MCF 10A (cell line): ENCODE data around the gene DHDH. TPM values are rescaled to one million over a fixed set of nuclear protein-coding genes. Genes with fewer than 3 reads are reported as not detected.
"Not testable (repeated sequence)": the region's sequence is repeated elsewhere in the genome, so short reads cannot be mapped to it uniquely, and the experiment has no call there.

Experiments used
- BruUV-seq: library from RNA; stranded (reverse); fragments of 400-500 nt; replicated peaks from 2 replicates; lab custom pipeline; 2021; lab: Mats Ljungman, UMichigan
- CTCF ChIA-PET: fragments of 300-600 bp; sonication (Branson Sonifier 250); formaldehyde crosslinking; extraction: SDS; loops from one replicate; lab custom pipeline; 2021; ENCODE audit warnings: antibody characterized with exemption, inconsistent platforms; lab: Yijun Ruan, JAX
- POLR2A ChIA-PET: fragments of 300-600, 350-650 bp; sonication (Branson Sonifier 250); formaldehyde crosslinking; extraction: SDS; loops from one replicate; lab custom pipeline; 2020; ENCODE audit warnings: antibody characterized with exemption, inconsistent platforms; lab: Yijun Ruan, JAX
- DNase-seq: peaks from one replicate; pipeline ENCODE4 v3.0.0-alpha.2; 2018; ENCODE audit not compliant: unreplicated experiment
- H3K27ac Mint-ChIP-seq: one replicate; pipeline ENCODE4 v1.8.0; 2022; ENCODE audit warnings: mild to moderate bottlenecking, low read depth, mixed read lengths; ENCODE audit not compliant: unreplicated experiment
- H3K27me3 Mint-ChIP-seq: one replicate; pipeline ENCODE4 v1.8.0; 2022; ENCODE audit warnings: mixed read lengths; ENCODE audit not compliant: insufficient read depth, unreplicated experiment
- H3K36me3 Mint-ChIP-seq: one replicate; pipeline ENCODE4 v1.8.0; 2022; ENCODE audit warnings: mild to moderate bottlenecking, moderate library complexity, mixed read lengths; ENCODE audit not compliant: insufficient read depth, unreplicated experiment
- H3K4me1 Mint-ChIP-seq: one replicate; pipeline ENCODE4 v1.8.0; 2022; ENCODE audit warnings: mixed read lengths; ENCODE audit not compliant: insufficient read depth, unreplicated experiment
- H3K4me3 Mint-ChIP-seq: one replicate; pipeline ENCODE4 v1.8.0; 2022; ENCODE audit warnings: mild to moderate bottlenecking, moderate library complexity, mixed read lengths; ENCODE audit not compliant: unreplicated experiment
- H3K9me3 Mint-ChIP-seq: one replicate; pipeline ENCODE4 v1.8.0; 2022; ENCODE audit warnings: mixed read lengths; ENCODE audit not compliant: unreplicated experiment
- intact Hi-C: fragments of 100-400 bp; cut with micrococcal nuclease; formaldehyde crosslinking; loops from 2 replicates; pipeline ENCODE4 v1.14.1; 2022
- total RNA-seq: library from RNA; stranded (reverse); gene quantifications from 2 replicates; pipeline ENCODE4 v1.2.3, GENCODE V29; 2022
- TF ChIP-seq, protein P1 (sequence below): fragments of 200-600 bp; IDR thresholded peaks from one replicate; pipeline ENCODE4 v1.8.0; 2022; ENCODE audit warnings: antibody characterized with exemption, mild to moderate bottlenecking; ENCODE audit not compliant: unreplicated experiment

DHDH gene
- total RNA-seq, 1 experiment from 2014 or later, result not detected

DNA sequence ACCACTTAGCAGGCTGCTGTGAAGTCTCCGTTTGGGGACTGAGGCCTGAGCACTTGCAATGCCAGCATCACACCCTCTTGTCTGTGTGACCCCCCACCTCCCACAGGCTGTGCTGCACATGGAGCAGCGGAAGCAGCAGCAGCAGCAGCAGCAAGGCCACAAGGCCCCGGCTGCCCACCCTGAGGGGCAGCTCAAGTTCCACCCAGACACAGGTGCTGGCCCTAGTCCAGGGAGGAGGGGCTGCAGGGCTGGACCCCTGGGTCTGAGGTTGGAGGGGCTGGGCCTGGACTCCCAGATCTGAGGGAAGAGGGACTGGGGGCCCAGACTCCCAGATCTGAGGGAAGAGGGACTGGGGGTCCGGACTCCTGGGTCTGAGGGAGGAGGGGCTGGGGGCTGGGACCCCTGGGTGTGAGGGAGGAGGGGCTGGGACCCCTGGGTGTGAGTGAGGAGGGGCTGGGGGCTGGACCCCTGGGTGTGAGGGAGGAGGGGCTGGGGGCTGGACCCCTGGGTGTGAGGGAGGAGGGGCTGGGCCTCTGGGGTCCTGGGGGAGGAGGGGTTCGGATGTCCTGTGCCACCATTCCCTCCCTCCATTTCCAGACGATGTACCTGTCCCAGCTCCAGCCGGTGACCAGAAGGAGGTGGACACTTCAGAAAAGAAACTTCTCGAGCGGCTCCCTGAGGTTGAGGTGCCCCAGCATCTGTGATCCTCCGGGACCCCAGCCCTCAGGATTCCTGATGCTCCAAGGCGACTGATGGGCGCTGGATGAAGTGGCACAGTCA, 11.6 kb upstream of the DHDH start:
- ChIA-PET CTCF (no interaction called here), POLR2A (no interaction called here)
- Mint-ChIP-seq H3K4me3 (no peak overlapping the region), H3K36me3 (peaks cover 10% of the 10 kb centered on the region), H3K4me1 (no peaks in the 10 kb centered on the region), H3K9me3 (no peaks in the 10 kb centered on the region), H3K27me3 (no peaks in the 10 kb centered on the region), H3K27ac (no peak overlapping the region)
- intact Hi-C loops, result no loop called here
- BruUV-seq, result no TSS peak
- DNase-seq, result no peak
- TF ChIP-seq, protein P1, sequence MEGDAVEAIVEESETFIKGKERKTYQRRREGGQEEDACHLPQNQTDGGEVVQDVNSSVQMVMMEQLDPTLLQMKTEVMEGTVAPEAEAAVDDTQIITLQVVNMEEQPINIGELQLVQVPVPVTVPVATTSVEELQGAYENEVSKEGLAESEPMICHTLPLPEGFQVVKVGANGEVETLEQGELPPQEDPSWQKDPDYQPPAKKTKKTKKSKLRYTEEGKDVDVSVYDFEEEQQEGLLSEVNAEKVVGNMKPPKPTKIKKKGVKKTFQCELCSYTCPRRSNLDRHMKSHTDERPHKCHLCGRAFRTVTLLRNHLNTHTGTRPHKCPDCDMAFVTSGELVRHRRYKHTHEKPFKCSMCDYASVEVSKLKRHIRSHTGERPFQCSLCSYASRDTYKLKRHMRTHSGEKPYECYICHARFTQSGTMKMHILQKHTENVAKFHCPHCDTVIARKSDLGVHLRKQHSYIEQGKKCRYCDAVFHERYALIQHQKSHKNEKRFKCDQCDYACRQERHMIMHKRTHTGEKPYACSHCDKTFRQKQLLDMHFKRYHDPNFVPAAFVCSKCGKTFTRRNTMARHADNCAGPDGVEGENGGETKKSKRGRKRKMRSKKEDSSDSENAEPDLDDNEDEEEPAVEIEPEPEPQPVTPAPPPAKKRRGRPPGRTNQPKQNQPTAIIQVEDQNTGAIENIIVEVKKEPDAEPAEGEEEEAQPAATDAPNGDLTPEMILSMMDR, result no peak

DNA sequence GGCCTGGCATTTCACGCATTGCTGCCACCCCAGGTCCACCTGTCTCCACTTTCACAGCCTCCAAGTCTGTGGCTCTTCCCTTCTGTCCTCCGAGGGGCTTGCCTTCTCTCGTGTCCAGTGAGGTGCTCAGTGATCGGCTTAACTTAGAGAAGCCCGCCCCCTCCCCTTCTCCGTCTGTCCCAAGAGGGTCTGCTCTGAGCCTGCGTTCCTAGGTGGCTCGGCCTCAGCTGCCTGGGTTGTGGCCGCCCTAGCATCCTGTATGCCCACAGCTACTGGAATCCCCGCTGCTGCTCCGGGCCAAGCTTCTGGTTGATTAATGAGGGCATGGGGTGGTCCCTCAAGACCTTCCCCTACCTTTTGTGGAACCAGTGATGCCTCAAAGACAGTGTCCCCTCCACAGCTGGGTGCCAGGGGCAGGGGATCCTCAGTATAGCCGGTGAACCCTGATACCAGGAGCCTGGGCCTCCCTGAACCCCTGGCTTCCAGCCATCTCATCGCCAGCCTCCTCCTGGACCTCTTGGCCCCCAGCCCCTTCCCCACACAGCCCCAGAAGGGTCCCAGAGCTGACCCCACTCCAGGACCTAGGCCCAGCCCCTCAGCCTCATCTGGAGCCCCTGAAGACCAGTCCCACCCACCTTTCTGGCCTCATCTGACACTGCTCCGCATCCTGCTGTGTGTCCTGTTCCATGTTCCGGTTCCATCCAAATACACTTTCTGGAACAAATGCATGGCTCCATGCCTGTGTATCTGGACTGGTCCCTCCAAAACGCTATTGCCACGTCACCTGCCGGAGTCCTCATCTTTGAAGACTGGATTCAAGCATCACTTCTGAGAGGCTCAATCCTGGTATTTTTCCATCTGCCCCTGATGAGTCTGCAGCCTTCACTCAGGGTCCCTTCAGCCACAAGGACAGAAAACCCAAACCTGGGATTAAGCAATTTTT, 10.7 kb upstream of the DHDH start:
- BruUV-seq, result TSS peak; percentile 75
- POLR2A ChIA-PET, result no interaction called here
- intact Hi-C loops, result no loop called here

DNA sequence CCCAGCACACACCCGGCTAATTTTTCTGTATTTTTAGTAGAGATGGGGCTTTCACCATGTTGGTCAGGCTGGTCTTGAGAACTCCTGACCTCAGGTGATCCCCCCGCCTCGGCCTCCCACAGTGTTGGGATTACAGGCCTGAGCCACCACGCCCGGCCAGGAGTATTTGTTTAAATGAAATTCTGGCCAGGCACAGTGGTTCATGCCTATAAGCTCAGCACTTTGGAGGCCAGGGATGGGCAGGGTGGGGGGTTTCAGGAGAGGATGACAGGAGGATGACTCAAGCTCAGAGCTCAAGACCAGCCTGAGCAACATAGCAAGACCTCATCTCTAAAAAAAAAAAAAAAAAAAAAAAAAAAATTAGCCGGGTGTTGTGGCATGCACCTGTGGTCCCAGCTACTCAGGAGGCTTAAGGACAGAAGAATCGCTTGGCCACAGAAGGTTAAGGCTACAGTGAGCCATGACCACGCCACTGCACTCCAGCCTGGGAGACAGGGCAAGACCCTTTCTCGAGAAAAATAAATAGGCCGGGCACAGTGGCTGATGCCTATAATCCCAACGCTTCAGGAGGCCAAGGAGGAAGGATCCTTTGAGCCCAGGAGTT, 8.2 kb upstream of the DHDH start:
- DNase-seq, result peak; percentile 28
- no peak overlapping the region for H3K4me3 Mint-ChIP-seq
- no TSS peak for BruUV-seq
- H3K27me3 Mint-ChIP-seq, result no peaks in the 10 kb centered on the region
- ChIA-PET CTCF (interaction anchor here (1.4 kb wide), 1 partner anchor 9 kb away, joined by 4 read pairs; no protein-coding TSS in a partner anchor), POLR2A (interaction anchor here (0.8 to 2.9 kb wide), 4 partner anchors 11 to 53 kb away, joined by 3 to 14 read pairs (median 5); partner anchors contain the start of genes NUCB1 and PPP1R15A)
- TF ChIP-seq, protein P1, result no peak
- intact Hi-C loops, result no loop called here
- no peaks in the 10 kb centered on the region for H3K9me3 Mint-ChIP-seq
- no peak overlapping the region for H3K27ac Mint-ChIP-seq
- H3K36me3 Mint-ChIP-seq, result peaks cover 6% of the 10 kb centered on the region
- H3K4me1 Mint-ChIP-seq, result no peaks in the 10 kb centered on the region

More for the DNA sequence above, 10.7 kb upstream of the DHDH start:
- Mint-ChIP-seq H3K4me3 (no peak overlapping the region), H3K4me1 (no peaks in the 10 kb centered on the region), H3K9me3 (no peaks in the 10 kb centered on the region), H3K36me3 (peaks cover 7% of the 10 kb centered on the region), H3K27me3 (no peaks in the 10 kb centered on the region), H3K27ac (no peak overlapping the region)
- TF ChIP-seq, protein P1, result no peak
- no peak for DNase-seq
- CTCF ChIA-PET, result no interaction called here

DNA sequence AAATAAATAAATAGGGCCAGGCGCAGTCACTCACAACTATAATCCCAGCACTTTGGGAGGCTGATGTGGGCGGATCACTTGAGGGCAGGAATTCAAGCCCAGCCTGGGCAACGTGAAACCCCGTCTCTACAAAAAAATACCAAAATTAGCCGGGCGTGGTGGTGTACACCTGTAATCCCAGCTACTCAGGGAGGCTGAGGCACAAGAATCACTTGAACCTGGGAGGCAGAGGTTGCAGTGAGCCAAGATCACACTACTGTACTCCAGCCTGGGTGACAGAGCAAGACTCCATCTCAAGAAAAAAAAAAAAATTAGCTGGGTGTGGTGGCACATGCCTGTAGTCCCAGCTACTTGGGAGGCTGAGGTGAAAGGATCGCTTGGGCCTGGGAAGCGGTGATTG, 7.6 kb upstream of the DHDH start:
- peak overlapping the region; percentile 65 for H3K27ac Mint-ChIP-seq
- H3K27me3 Mint-ChIP-seq, BruUV-seq, H3K4me3 Mint-ChIP-seq, intact Hi-C loops, DNase-seq, H3K4me1 Mint-ChIP-seq, H3K36me3 Mint-ChIP-seq, H3K9me3 Mint-ChIP-seq: not testable (repeated sequence)
- ChIA-PET POLR2A (interaction anchor here (0.8 to 2.9 kb wide), 2 partner anchors 10 to 54 kb away, joined by 3 to 14 read pairs; partner anchors contain the start of gene PPP1R15A), CTCF (interaction anchor here (1.4 kb wide), 1 partner anchor 9 kb away, joined by 4 read pairs; no protein-coding TSS in a partner anchor)
